Measurements from ENCODE around the gene KDSR. TPM values are rescaled to one million over a fixed set of nuclear protein-coding genes. Genes with fewer than 3 reads are reported as not detected.

KDSR gene
- total RNA-seq, 1 experiment from 2014 or later, result 29.8 TPM

GRCh38 chr18:63331105-63331504, 35.9 kb downstream of the KDSR start:
- in situ Hi-C loops (cut with HindIII; ENCODE audit: low pct_unique_long_range_greater_than_20kb, low sequenced_read_pairs) (no loop called here), intact Hi-C loops (cut with micrococcal nuclease; ENCODE audit: unreplicated experiment) (no loop called here)
- Histone ChIP-seq H3K36me3 (ENCODE audit: control insufficient read depth, insufficient read depth, low read length) (no peaks in the 10 kb centered on the region), H3K4me3 (ENCODE audit: low read depth in 2 of 2, low read length in 2 of 2) (no peak overlapping the region), H3K27me3 (ENCODE audit: control insufficient read depth, insufficient read depth, low read length) (no peaks in the 10 kb centered on the region), H3K27ac (ENCODE audit: low read length) (no peak overlapping the region), H3K4me1 (ENCODE audit: control insufficient read depth, insufficient read depth, low read length) (no peaks in the 10 kb centered on the region), H3K9me3 (ENCODE audit: control insufficient read depth, insufficient read depth, low read depth, low read length) (no peaks in the 10 kb centered on the region)
- no peak for ATAC-seq
- TF ChIP-seq REST (IDR thresholded peaks at IDR 0.05; ENCODE audit: insufficient read depth in 1 of 2, low read depth in 2 of 2, low read length in 1 of 2), result no peak
- no peak for TF ChIP-seq CTCF (IDR thresholded peaks at IDR 0.05)
- TF ChIP-seq POLR2AphosphoS5 (IDR thresholded peaks at IDR 0.05; ENCODE audit: low read depth, low read length), result no peak
- TF ChIP-seq TCF7L2 (IDR thresholded peaks at IDR 0.05; ENCODE audit: low read depth, low read length), result no peak
- TF ChIP-seq SIN3A (IDR thresholded peaks at IDR 0.05; ENCODE audit: borderline replicate concordance, insufficient read depth, low read depth, low read length), result no peak
- POLR2A ChIA-PET, result no interaction called here
- no peak for DNase-seq (ENCODE audit: low read depth, low spot score)
- CTCF ChIA-PET, result no interaction called here
- no TSS peak for BruUV-seq (replicated peaks)

- no peaks in the 10 kb centered on the region for H3K4me1 ChIP-seq (ENCODE audit: control insufficient read depth, insufficient read depth, low read length)
- DNase-seq (ENCODE audit: low read depth, low spot score) (no peak), ATAC-seq (no peak)
- H3K27ac ChIP-seq (ENCODE audit: low read length), result no peak overlapping the region
- CTCF ChIA-PET, result no interaction called here
- H3K9me3 ChIP-seq (ENCODE audit: control insufficient read depth, insufficient read depth, low read depth, low read length), result no peaks in the 10 kb centered on the region
- H3K4me3 ChIP-seq (ENCODE audit: low read depth in 2 of 2, low read length in 2 of 2), result no peak overlapping the region
- POLR2A ChIA-PET, result no interaction called here
- in situ Hi-C loops (cut with HindIII; ENCODE audit: low pct_unique_long_range_greater_than_20kb, low sequenced_read_pairs) (no loop called here), intact Hi-C loops (cut with micrococcal nuclease; ENCODE audit: unreplicated experiment) (no loop called here)
- BruUV-seq (replicated peaks), result no TSS peak
- no peak for TF ChIP-seq TCF7L2 (IDR thresholded peaks at IDR 0.05; ENCODE audit: low read depth, low read length)
- TF ChIP-seq REST (IDR thresholded peaks at IDR 0.05; ENCODE audit: insufficient read depth in 1 of 2, low read depth in 2 of 2, low read length in 1 of 2), result no peak
- no peak for TF ChIP-seq SIN3A (IDR thresholded peaks at IDR 0.05; ENCODE audit: borderline replicate concordance, insufficient read depth, low read depth, low read length)
- TF ChIP-seq POLR2AphosphoS5 (IDR thresholded peaks at IDR 0.05; ENCODE audit: low read depth, low read length), result no peak
- no peak for TF ChIP-seq CTCF (IDR thresholded peaks at IDR 0.05)
- no peaks in the 10 kb centered on the region for H3K27me3 ChIP-seq (ENCODE audit: control insufficient read depth, insufficient read depth, low read length)
- no peaks in the 10 kb centered on the region for H3K36me3 ChIP-seq (ENCODE audit: control insufficient read depth, insufficient read depth, low read length)
Observed at GRCh38 chr18:63329431-63330145, 37.4 kb downstream of the KDSR start.
